SU-DHL-6 (cell line): ENCODE results near the gene LHX6.

Source experiments
- H2AFZ ChIP-seq: fragments of 200-600 bp; sonication (generic); 2 replicates; pipeline ENCODE4 v1.6.1; 2014; ENCODE audit warnings: low read depth, mild to moderate bottlenecking, moderate library complexity, mixed read lengths, antibody characterized with exemption, low read length; ENCODE audit not compliant: severe bottlenecking
- H3F3A ChIP-seq: fragments of 200-600 bp; shearing (Covaris generic); 2 replicates; pipeline ENCODE4 v1.6.0; 2016; ENCODE audit warnings: antibody characterized with exemption, mild to moderate bottlenecking; ENCODE audit not compliant: insufficient read depth
- H3K27ac ChIP-seq: fragments of 200-600 bp; sonication (generic); 2 replicates; pipeline ENCODE4 v1.5.1; 2016; ENCODE audit warnings: low read depth, mild to moderate bottlenecking, low read length, moderate library complexity, mixed read lengths
- H3K27me3 ChIP-seq: fragments of 200-600 bp; sonication (generic), shearing (Covaris generic); 2 replicates; pipeline ENCODE4 v1.6.0; 2014; ENCODE audit warnings: mild to moderate bottlenecking, low read length
- H3K36me3 ChIP-seq: fragments of 200-600 bp; sonication (generic); 2 replicates; pipeline ENCODE4 v1.6.1; 2014; ENCODE audit warnings: mild to moderate bottlenecking, low read length, mixed read lengths
- H3K4me2 ChIP-seq: fragments of 300-600, 200-600 bp; shearing (Covaris generic), sonication (generic); 2 replicates; pipeline ENCODE4 v1.6.0; 2014; ENCODE audit warnings: low read length, low read depth, mild to moderate bottlenecking; ENCODE audit not compliant: poor library complexity, severe bottlenecking
- H3K4me3 ChIP-seq: fragments of 200-600 bp; sonication (generic); 2 replicates; pipeline ENCODE4 v1.5.1; 2014; ENCODE audit warnings: antibody characterized with exemption, low read length, mild to moderate bottlenecking, mixed read lengths; ENCODE audit not compliant: insufficient read depth, poor library complexity, severe bottlenecking
- H3K79me2 ChIP-seq: fragments of 200-600 bp; sonication (generic); 2 replicates; pipeline ENCODE4 v1.6.1; 2014; ENCODE audit warnings: mild to moderate bottlenecking, low read length, moderate library complexity; ENCODE audit not compliant: insufficient read depth
- H3K9ac ChIP-seq: fragments of 200-600 bp; sonication (generic); 2 replicates; pipeline ENCODE4 v1.7.0; 2014; ENCODE audit warnings: mild to moderate bottlenecking, low read length
- H3K9me2 ChIP-seq: fragments of 200-600 bp; sonication (generic); replicated peaks from 2 replicates; pipeline ENCODE4 v1.6.1; 2014; ENCODE audit warnings: low read length; ENCODE audit not compliant: insufficient read depth
- H3K9me3 ChIP-seq: fragments of 200-600 bp; sonication (generic); 2 replicates; pipeline ENCODE4 v1.6.1; 2014; ENCODE audit warnings: low read length, mixed read lengths; ENCODE audit not compliant: insufficient read depth
- H4K20me1 ChIP-seq: fragments of 200-600 bp; sonication (generic); 2 replicates; pipeline ENCODE4 v1.6.1; 2014; ENCODE audit warnings: low read depth, mild to moderate bottlenecking, antibody characterized with exemption, low read length, moderate library complexity, mixed read lengths
- EZH2phosphoT487 ChIP-seq: fragments of 200-600 bp; sonication (generic), shearing (Covaris generic); conservative IDR thresholded peaks from 2 replicates; pipeline ENCODE4 v1.6.1; 2018; ENCODE audit warnings: mild to moderate bottlenecking, antibody characterized with exemption, low read length, moderate library complexity, mixed read lengths
- TF ChIP-seq, protein P1 (sequence below): fragments of 200-600 bp; sonication (generic); IDR thresholded peaks from one replicate; pipeline ENCODE4 v1.5.1; 2017; ENCODE audit warnings: antibody characterized with exemption, mild to moderate bottlenecking, low read length, moderate library complexity; ENCODE audit not compliant: insufficient read depth, poor library complexity, severe bottlenecking

LHX6 gene

DNA sequence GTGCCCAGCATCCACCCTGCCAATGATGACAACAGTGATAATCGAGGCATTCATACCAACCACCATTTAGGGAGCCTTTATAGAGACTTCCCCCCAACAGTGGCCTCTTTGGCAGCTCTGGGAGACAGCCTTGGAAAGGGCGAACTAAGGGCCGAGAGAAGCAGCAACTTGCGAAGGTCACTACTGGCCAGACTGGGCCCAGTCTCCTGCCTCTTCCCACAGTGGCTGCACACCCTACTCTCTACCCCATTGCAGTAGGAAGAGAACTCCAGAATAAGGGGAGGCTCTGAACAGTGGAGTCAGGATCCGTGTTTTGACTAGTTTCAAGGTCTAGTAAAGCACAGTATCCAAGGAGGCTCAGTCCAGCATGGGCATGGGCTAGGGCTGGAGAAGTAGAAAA, 5.3 kb downstream of the LHX6 start:
- Histone ChIP-seq H3K4me2 (no peak overlapping the region), H4K20me1 (no peaks in the 10 kb centered on the region), H3K9ac (no peak overlapping the region), H3K9me2 (no peaks in the 10 kb centered on the region), H3K27ac (no peak overlapping the region), H3K4me3 (no peak overlapping the region), H3K36me3 (no peaks in the 10 kb centered on the region), H3K27me3 (no peaks in the 10 kb centered on the region), H3K79me2 (no peaks in the 10 kb centered on the region), H2AFZ (no peak overlapping the region), H3K9me3 (no peaks in the 10 kb centered on the region), H3F3A (no peaks in the 10 kb centered on the region)
- TF ChIP-seq, protein P1, sequence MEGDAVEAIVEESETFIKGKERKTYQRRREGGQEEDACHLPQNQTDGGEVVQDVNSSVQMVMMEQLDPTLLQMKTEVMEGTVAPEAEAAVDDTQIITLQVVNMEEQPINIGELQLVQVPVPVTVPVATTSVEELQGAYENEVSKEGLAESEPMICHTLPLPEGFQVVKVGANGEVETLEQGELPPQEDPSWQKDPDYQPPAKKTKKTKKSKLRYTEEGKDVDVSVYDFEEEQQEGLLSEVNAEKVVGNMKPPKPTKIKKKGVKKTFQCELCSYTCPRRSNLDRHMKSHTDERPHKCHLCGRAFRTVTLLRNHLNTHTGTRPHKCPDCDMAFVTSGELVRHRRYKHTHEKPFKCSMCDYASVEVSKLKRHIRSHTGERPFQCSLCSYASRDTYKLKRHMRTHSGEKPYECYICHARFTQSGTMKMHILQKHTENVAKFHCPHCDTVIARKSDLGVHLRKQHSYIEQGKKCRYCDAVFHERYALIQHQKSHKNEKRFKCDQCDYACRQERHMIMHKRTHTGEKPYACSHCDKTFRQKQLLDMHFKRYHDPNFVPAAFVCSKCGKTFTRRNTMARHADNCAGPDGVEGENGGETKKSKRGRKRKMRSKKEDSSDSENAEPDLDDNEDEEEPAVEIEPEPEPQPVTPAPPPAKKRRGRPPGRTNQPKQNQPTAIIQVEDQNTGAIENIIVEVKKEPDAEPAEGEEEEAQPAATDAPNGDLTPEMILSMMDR: no peak
- no peak for TF ChIP-seq EZH2phosphoT487

DNA sequence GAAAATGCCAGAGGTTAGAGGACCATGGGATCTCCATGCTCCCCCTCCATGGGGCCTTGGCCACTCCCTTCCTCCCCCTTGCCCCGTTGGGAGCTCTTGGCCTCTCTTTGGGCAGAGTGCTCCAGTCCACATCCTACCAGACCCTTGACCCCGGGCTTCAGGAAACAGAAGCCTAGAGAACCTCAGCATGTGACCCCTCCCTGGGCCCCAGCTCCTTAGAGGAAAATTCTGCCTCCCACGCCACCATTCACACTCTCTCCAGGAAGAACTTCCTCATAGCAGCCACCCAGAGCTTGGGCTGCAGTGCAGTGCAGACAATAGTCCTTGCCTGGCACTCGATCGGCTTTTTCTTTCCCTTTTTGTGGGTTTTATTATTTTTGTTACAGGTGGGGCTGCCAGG, 6.0 kb downstream of the LHX6 start:
- Histone ChIP-seq H2AFZ (no peak overlapping the region), H3K27me3 (no peaks in the 10 kb centered on the region), H3F3A (no peaks in the 10 kb centered on the region), H3K9ac (no peak overlapping the region), H3K9me3 (no peaks in the 10 kb centered on the region), H3K4me3 (no peak overlapping the region), H3K27ac (no peak overlapping the region), H3K9me2 (no peaks in the 10 kb centered on the region), H3K4me2 (no peak overlapping the region), H3K79me2 (no peaks in the 10 kb centered on the region), H4K20me1 (no peaks in the 10 kb centered on the region), H3K36me3 (no peaks in the 10 kb centered on the region)
- TF ChIP-seq EZH2phosphoT487: no peak

DNA sequence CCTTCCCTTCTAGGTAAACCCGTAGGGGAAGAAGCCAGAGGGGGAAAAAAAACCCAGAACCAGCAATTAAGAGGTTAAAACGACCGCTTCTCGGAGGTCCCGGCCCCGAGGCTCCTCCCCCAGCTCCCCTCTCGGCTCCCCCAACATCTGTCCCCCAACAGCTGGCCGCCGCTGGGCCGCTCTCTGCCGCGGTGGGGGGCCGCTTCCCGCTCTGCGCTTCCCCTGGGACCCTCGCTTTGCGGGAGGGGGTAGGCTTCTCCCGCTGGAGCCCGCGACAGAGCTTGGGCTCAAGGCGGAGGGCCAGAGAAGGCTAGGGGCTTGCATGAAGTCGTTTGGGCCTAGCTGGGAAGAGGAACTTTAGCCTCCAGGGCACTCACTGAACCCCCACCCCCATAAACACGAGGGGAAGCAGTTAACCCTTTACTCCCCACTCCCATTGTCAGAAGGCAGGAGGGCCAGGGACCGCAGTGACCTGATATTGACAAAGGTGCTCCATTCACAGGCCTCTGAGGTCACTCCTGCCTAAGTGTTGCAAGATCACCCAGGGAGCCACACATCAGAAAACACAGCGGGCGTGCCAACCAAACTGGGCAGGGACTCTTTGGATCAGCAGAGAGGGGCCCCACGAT, 7.5 kb downstream of the LHX6 start:
- Histone ChIP-seq H2AFZ (no peak overlapping the region), H3K9ac (no peak overlapping the region), H3K9me2 (no peaks in the 10 kb centered on the region), H3K36me3 (no peaks in the 10 kb centered on the region), H3K4me3 (no peak overlapping the region), H3F3A (no peaks in the 10 kb centered on the region), H3K9me3 (no peaks in the 10 kb centered on the region), H3K4me2 (no peak overlapping the region), H4K20me1 (no peaks in the 10 kb centered on the region), H3K27ac (no peak overlapping the region), H3K79me2 (no peaks in the 10 kb centered on the region), H3K27me3 (no peaks in the 10 kb centered on the region)
- no peak for TF ChIP-seq EZH2phosphoT487
- TF ChIP-seq, protein P1: no peak

DNA sequence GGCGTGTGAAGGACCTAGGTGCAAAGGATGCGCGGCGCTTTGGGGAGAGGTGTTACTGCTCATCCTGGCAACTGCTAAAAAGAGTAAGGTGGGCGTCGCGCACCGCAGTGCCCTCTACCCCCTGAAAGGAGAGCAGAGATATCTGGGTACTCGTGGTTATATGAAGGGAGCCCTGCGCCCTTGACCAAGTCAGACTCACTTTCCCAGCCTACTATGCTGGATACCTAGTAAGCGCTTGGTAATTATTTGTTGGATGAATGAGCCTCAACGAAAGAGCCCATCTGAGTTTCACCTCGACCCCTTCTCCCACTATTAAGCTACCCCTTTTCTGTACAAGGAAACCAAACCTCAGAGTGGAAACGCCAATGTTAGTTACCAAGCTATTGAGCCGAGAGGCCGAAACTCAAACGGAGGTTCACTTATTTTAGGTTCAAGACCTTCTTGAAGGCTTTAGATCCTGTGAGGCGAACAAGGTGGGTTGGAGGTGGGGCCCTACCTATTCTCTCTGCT, 8.0 kb downstream of the LHX6 start:
- Histone ChIP-seq H3K27me3 (no peaks in the 10 kb centered on the region), H2AFZ (no peak overlapping the region), H3K79me2 (no peaks in the 10 kb centered on the region), H3K9me3 (no peaks in the 10 kb centered on the region), H3K4me3 (no peak overlapping the region), H3K4me2 (no peak overlapping the region), H4K20me1 (no peaks in the 10 kb centered on the region), H3K9ac (no peak overlapping the region), H3K36me3 (no peaks in the 10 kb centered on the region), H3K27ac (no peak overlapping the region), H3K9me2 (no peaks in the 10 kb centered on the region), H3F3A (no peaks in the 10 kb centered on the region)
- no peak for TF ChIP-seq EZH2phosphoT487
- TF ChIP-seq, protein P1: no peak
